Coronary artery (tissue), 2 donors: Measurements from ENCODE around the gene KLK8.
"Not testable (repeated sequence)": the region's sequence is repeated elsewhere in the genome, so short reads cannot be mapped to it uniquely, and the experiment has no call there.

Experiments used
- DNase-seq: peaks from one replicate; pipeline ENCODE4 v3.0.0-alpha.2; 2017; ENCODE audit warnings: low spot score
- H3K27ac ChIP-seq, 2 donors: fragments of 200-600 bp; sonication (generic); one replicate each; pipeline ENCODE4 v1.5.1; 2016 to 2019
- H3K4me3 ChIP-seq: fragments of 200-600 bp; sonication (generic); 2 replicates; pipeline ENCODE4 v1.5.1; 2016; ENCODE audit warnings: mild to moderate bottlenecking, moderate library complexity
- TF ChIP-seq, protein P1 (sequence below): fragments of 200-600 bp; sonication (generic); IDR thresholded peaks from one replicate; pipeline ENCODE4 v1.5.1; 2019; ENCODE audit warnings: antibody characterized with exemption

The KLK8 gene

GRCh38 chr19:51002089-51002532 is 707 bp upstream of the KLK8 start:
- DNase-seq, result no peak
- TF ChIP-seq, protein P1, sequence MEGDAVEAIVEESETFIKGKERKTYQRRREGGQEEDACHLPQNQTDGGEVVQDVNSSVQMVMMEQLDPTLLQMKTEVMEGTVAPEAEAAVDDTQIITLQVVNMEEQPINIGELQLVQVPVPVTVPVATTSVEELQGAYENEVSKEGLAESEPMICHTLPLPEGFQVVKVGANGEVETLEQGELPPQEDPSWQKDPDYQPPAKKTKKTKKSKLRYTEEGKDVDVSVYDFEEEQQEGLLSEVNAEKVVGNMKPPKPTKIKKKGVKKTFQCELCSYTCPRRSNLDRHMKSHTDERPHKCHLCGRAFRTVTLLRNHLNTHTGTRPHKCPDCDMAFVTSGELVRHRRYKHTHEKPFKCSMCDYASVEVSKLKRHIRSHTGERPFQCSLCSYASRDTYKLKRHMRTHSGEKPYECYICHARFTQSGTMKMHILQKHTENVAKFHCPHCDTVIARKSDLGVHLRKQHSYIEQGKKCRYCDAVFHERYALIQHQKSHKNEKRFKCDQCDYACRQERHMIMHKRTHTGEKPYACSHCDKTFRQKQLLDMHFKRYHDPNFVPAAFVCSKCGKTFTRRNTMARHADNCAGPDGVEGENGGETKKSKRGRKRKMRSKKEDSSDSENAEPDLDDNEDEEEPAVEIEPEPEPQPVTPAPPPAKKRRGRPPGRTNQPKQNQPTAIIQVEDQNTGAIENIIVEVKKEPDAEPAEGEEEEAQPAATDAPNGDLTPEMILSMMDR, result no peak
- Histone ChIP-seq H3K27ac (no peak overlapping the region), H3K4me3 (no peak overlapping the region)

DNA sequence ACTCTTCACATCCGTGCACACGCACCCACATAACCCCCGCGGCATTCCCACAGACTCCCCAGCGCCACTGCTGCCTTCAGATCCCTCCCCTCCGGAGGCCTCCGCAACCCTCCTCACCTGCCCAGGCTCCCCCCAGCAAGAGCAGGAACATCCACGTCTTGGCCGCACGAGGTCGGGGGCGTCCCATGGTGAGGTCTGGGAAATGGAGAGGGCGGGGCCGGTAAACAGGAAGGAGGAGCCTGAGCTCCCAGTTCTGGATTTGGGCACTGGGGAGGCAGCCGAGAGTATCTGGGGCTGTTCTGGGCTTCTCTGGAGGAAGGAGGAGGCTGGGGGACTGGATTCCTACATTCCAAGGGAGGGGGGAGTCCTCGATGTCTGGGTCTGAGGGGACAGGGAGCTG is 423 bp downstream of the KLK8 start:
- TF ChIP-seq, protein P1, result no peak
- DNase-seq, result no peak
- no peak overlapping the region for H3K27ac ChIP-seq
- no peak overlapping the region for H3K4me3 ChIP-seq

- H3K27ac ChIP-seq, result no peak overlapping the region
- TF ChIP-seq, protein P1, result no peak
- no peak for DNase-seq
- H3K4me3 ChIP-seq, result no peak overlapping the region
Observed at GRCh38 chr19:51000426-51000825, 978 bp downstream of the KLK8 start.

GRCh38 chr19:50998686-50999085 is 2.7 kb downstream of the KLK8 start:
- DNase-seq, result no peak
- H3K4me3 ChIP-seq, result no peak overlapping the region
- TF ChIP-seq, protein P1, result no peak
- H3K27ac ChIP-seq, result no peak overlapping the region

DNA sequence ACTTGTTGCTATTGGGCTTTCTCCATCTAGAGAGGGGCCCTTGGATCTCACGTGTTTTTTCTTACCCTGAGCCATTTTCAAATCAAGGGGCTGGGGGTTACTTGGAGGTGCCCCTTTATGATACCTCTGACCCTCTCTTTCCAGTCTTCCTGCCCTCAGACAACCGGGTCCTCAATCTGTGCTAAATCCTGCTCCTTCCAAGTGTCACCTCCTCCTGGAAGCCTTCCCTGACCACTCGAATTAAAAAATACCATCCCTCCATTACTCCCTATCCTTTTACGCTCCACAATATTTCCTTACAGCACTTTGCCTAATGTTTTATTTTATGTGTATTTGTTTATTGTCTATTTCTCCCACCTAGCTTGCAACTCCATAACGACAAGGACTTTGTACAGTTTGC is 3.3 kb downstream of the KLK8 start:
- Histone ChIP-seq H3K4me3 (no peak overlapping the region), H3K27ac (no peak overlapping the region)
- TF ChIP-seq, protein P1, result no peak
- no peak for DNase-seq

DNA sequence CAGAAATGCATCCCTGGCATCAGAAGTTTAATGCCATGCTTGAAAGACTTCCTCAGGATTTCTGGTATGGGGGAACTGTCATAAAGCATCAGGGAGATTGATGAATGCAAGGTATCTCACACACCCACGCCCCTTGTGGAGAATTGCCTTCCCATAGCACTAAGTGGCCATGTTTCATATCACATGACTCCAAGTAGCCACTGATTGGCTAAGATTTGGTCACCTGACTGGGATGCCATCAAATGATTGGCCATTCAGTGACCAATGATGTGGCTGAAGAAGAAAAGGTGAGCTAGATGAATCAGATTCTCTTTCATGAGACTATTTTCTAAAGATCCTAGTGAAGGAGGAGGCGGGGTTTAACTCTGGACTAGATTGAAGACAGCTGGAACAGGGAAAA is 7.3 kb downstream of the KLK8 start:
- no peak for DNase-seq
- Histone ChIP-seq H3K27ac (no peak overlapping the region), H3K4me3 (no peak overlapping the region)
- TF ChIP-seq, protein P1, result no peak

DNA sequence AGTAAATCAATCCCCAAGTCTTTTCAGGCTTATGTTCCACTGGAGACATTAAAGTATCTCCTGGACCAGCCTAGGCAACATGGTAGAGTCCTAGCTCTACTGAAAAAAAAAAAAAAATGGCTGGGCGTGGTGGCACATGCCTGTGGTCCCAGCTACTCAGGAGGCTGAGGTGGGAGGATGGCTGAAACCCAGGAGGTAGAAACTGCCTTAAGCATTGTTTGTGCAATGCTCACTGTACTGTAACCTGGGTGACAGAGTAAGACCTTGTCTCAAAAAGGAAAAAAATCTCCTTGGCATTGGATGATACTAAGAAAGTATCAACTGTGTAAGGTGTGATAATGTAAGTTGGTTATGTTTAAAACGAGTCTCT is 8.8 kb downstream of the KLK8 start:
- Histone ChIP-seq H3K27ac (no peak overlapping the region), H3K4me3 (no peak overlapping the region)
- DNase-seq, result no peak
- TF ChIP-seq, protein P1, result no peak

DNA sequence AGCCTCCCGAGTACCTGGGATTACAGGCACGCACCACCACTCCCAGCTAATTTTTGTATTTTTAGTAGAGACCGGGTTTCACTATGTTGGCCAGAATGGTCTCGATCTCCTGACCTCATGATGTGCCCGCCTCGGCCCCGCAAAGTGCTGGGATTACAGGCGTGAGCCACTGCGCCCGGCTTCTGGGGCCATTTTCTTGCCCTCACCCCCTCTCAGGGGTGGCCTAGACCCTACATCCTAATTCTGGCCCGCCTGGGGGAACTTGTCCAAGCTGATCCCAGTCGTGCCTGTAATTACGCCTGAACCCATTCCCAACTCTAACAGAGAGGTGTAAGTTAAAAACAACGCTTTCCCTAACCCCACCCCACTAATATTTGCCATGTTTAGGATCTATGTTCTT is 17.0 kb downstream of the KLK8 start:
- H3K4me3 ChIP-seq, DNase-seq: not testable (repeated sequence)

More for the DNA sequence above, 17.0 kb downstream of the KLK8 start:
- not testable (repeated sequence) for H3K27ac ChIP-seq
